Upper lobe of left lung (tissue), 6 donors: ENCODE results near the gene RBFOX2. TPM values are rescaled to one million over a fixed set of nuclear protein-coding genes. Genes with fewer than 3 reads are reported as not detected.

Experiments
- ATAC-seq, 2 donors: fragments of 200-7000 bp; cut with Tn5 transposase; one replicate each; pipeline ENCODE4 v1.9.1; 2022; ENCODE audit warnings: mild to moderate bottlenecking in 2 of 2, moderate library complexity in 2 of 2; ENCODE audit not compliant: low FRiP score in 2 of 2
- DNase-seq, 2 donors: peaks; one replicate each; pipeline ENCODE4 v3.0.0-alpha.2; 2019 to 2020
- H3K27ac ChIP-seq, 4 donors: fragments of 200-600 bp; sonication (generic); one replicate each; pipeline ENCODE4 v1.5.1; 2016 to 2019
- H3K27me3 ChIP-seq, 4 donors: fragments of 200-600 bp; sonication (generic); one replicate each; pipeline ENCODE4 v1.5.1; 2017 to 2019
- H3K36me3 ChIP-seq, 4 donors: fragments of 200-600 bp; sonication (generic); one replicate each; pipeline ENCODE4 v1.5.1; 2016 to 2019
- H3K4me1 ChIP-seq, 4 donors: fragments of 200-600 bp; sonication (generic); one replicate each; pipeline ENCODE4 v1.5.1; 2018 to 2019
- H3K4me3 ChIP-seq, 4 donors: fragments of 200-600 bp; sonication (generic); one replicate each; pipeline ENCODE4 v1.5.1; 2017 to 2019; ENCODE audit warnings: mild to moderate bottlenecking in 2 of 4, moderate library complexity in 1 of 4
- H3K9me3 ChIP-seq, 4 donors: fragments of 200-600 bp; sonication (generic); one replicate each; pipeline ENCODE4 v1.5.1; 2018 to 2019
- EP300 ChIP-seq, 4 donors: sonication (generic); formaldehyde crosslinking; IDR thresholded peaks; one replicate each; pipeline ENCODE4 v1.5.1; 2017; ENCODE audit warnings: antibody characterized with exemption in 4 of 4, control low read depth in 2 of 4
- POLR2A ChIP-seq, 4 donors: fragments of 450-650 bp; IDR thresholded peaks; one replicate each; pipeline ENCODE4 v1.5.1; 2016 to 2017; ENCODE audit warnings: antibody characterized with exemption in 4 of 4, mild to moderate bottlenecking in 2 of 4
- POLR2AphosphoS5 ChIP-seq, 2 donors: sonication (generic); formaldehyde crosslinking; IDR thresholded peaks; one replicate each; pipeline ENCODE4 v1.5.1; 2017; ENCODE audit warnings: antibody characterized with exemption in 2 of 2
- WGBS, 2 donors: methylation state at CpG; one replicate each; pipeline ENCODE4 v1.1.5; 2017 to 2018; 5-methylcytosine and 5-hydroxymethylcytosine counted together
- total RNA-seq, 6 donors: library from RNA; depleted of rRNA in 4 of 6; stranded (reverse); fragments of >200 nt in 4 of 6; gene quantifications; one replicate each; pipeline versions ENCODE4 v1.1.0 to v1.2.1, GENCODE V29; 2016 to 2021
- TF ChIP-seq, protein P1 (sequence below), 6 experiments: fragments of 450-650 bp in 4 of 6; fragments of 200-600 bp in 2 of 6; sonication (generic) in 2 of 6; IDR thresholded peaks; one replicate each; pipeline ENCODE4 v1.5.1; 2016 to 2019; ENCODE audit warnings: antibody characterized with exemption in 6 of 6
- donor health status: DM: no; HTN: no; CAD: no; lungs with moderate emphysema.
- donor health status: DM: no; HTN: yes; CAD: no; lungs with severe emphysema.

RBFOX2 gene
- total RNA-seq, 6 donors from 2014 or later: 47.8 to 86.4 (median 54.5) TPM

DNA sequence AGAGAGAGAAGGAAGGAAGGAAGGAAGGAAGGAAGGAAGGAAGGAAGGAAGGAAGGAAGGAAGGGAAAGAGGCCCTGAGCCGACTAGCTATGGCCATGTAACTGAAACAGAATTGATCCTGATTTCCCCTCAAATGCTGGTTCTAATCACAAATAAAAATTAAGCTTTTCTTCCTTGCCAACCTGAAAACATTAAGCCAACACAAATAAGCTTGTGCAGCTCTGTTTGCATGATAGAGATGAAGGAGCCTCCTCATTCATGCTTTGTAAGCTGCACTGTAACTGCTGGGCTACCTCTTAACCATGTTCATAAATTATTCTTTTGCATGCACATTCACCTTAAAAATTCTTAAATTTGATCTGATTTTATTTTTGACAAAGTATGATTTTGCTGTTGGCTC lies 338.6 kb downstream of the RBFOX2 start:
- Histone ChIP-seq H3K4me1 (no peaks in the 10 kb centered on the region), H3K27me3 (no peaks in the 10 kb centered on the region), H3K9me3 (no peaks in the 10 kb centered on the region), H3K36me3 (no peaks in the 10 kb centered on the region), H3K4me3 (no peak overlapping the region), H3K27ac (no peak overlapping the region)
- 36 to 40% methylated on average over 1 of the region's 1 CpG for WGBS, 2 donors
- no peak for DNase-seq
- TF ChIP-seq POLR2A (IDR thresholded peaks at IDR 0.05): no peak
- TF ChIP-seq, protein P1, sequence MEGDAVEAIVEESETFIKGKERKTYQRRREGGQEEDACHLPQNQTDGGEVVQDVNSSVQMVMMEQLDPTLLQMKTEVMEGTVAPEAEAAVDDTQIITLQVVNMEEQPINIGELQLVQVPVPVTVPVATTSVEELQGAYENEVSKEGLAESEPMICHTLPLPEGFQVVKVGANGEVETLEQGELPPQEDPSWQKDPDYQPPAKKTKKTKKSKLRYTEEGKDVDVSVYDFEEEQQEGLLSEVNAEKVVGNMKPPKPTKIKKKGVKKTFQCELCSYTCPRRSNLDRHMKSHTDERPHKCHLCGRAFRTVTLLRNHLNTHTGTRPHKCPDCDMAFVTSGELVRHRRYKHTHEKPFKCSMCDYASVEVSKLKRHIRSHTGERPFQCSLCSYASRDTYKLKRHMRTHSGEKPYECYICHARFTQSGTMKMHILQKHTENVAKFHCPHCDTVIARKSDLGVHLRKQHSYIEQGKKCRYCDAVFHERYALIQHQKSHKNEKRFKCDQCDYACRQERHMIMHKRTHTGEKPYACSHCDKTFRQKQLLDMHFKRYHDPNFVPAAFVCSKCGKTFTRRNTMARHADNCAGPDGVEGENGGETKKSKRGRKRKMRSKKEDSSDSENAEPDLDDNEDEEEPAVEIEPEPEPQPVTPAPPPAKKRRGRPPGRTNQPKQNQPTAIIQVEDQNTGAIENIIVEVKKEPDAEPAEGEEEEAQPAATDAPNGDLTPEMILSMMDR (IDR thresholded peaks at IDR 0.05): no peak
- TF ChIP-seq POLR2AphosphoS5 (IDR thresholded peaks at IDR 0.05): no peak
- TF ChIP-seq EP300 (IDR thresholded peaks at IDR 0.05): no peak
- ATAC-seq: no peak

DNA sequence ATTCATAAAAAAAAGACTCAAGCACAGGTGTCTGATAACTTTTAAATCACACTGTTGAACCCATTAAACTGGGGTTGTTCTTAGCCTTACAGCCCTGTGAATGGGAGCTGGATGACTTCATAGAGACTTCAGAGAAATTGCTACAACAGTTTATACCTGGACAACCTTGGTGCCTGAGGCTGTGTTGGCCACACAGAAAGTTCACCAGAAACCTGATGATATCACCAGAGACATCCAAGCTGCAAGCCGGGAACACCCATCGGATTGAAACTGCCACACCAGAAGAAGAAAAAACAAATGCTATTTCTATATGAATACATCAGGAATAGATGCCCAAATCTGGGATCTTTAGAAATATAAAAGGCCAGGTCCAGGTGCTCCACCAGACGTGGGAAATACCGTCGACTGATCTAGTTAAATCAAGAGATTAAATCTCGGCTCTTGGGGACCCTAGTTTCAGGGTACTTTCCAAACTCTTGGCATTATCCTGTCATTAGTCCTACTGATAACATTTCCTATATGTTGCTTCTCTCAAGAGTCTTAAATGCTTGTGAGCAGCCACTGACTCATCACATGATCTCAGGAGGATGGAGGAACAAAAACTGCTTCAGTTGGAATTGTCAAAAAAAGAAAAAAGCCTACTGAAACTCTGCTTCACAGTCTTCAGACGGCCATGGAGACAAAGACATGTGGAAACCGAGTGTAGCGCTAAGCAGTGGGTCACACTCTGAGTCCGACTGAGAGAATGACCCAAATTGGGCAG lies 339.5 kb downstream of the RBFOX2 start:
- DNase-seq: no peak
- ATAC-seq: no peak
- TF ChIP-seq EP300 (IDR thresholded peaks at IDR 0.05) (no peak), POLR2A (IDR thresholded peaks at IDR 0.05) (no peak), POLR2AphosphoS5 (IDR thresholded peaks at IDR 0.05) (no peak)
- TF ChIP-seq, protein P1 (IDR thresholded peaks at IDR 0.05): no peak
- Histone ChIP-seq H3K27ac (no peak overlapping the region), H3K9me3 (no peaks in the 10 kb centered on the region), H3K4me3 (no peak overlapping the region), H3K27me3 (no peaks in the 10 kb centered on the region), H3K36me3 (no peaks in the 10 kb centered on the region), H3K4me1 (no peaks in the 10 kb centered on the region)
- WGBS, 2 donors: 83 to 88% methylated on average over 10 of the region's 10 CpGs

Other genes starting within 250 kb of the RBFOX2 start
- gene APOL3, start 131.9 kb upstream of the RBFOX2 start, total RNA-seq: 10 to 100 TPM; 40.4 to 88.0 (median 54.5) TPM
- gene APOL4, start 173.0 kb upstream of the RBFOX2 start, total RNA-seq: 10 to 100 TPM in 3 of 6 donors, 1 to 10 TPM in 3; 5.4 to 24.7 (median 10.2) TPM
- gene APOL2, start 210.7 kb upstream of the RBFOX2 start, total RNA-seq: 10 to 100 TPM; 32.8 to 76.5 (median 52.6) TPM
- gene APOL1, start 224.3 kb upstream of the RBFOX2 start, total RNA-seq: 10 to 100 TPM; 31.9 to 90.5 (median 52.0) TPM